ENCODE results near the gene CNPY2.
"Not testable (repeated sequence)": the region's sequence is repeated elsewhere in the genome, so short reads cannot be mapped to it uniquely, and the experiment has no call there.

CNPY2 gene

DNA sequence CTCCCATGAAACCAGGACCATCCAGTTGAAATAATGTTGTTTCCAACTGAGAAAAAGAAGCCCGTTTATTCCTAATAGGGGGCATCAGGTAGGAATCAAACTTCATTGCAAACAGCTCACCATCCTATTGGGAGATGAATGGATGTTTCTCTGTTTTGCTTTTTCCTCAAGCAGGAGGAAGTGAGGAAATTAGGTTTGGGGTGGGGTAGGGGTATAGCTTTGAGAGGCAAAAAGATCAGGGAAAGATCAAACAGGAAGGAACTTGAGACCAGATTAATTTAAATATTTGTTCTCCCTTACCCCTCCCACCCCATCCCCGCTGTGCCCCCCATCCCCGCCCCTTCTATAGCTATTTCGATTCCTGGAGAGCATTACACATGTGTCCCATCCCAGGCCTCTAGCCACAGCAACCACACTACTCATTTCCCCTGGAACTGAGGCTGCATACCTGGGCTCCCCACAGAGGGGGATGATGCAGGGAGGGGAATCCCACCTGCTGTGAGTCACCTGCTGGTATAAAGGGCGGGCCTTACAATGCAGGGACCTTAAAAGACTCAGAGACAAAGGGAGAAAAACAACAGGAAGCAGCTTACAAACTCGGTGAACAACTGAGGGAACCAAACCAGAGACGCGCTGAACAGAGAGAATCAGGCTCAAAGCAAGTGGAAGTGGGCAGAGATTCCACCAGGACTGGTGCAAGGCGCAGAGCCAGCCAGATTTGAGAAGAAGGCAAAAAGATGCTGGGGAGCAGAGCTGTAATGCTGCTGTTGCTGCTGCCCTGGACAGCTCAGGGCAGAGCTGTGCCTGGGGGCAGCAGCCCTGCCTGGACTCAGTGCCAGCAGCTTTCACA, 22.7 kb upstream of the CNPY2 start, which contains the start of gene IL23A:
Gene IL23A, plus strand, starts transcription at position 577 of the 850 bp plus-strand sequence. Its CDS starts 161 bp downstream, at position 738.
- H3K27ac ChIP-seq: no peak within 1 kb of the TSS
- no peak for TF ChIP-seq ZFX (IDR thresholded peaks at IDR 0.05)
- TF ChIP-seq, protein P1, sequence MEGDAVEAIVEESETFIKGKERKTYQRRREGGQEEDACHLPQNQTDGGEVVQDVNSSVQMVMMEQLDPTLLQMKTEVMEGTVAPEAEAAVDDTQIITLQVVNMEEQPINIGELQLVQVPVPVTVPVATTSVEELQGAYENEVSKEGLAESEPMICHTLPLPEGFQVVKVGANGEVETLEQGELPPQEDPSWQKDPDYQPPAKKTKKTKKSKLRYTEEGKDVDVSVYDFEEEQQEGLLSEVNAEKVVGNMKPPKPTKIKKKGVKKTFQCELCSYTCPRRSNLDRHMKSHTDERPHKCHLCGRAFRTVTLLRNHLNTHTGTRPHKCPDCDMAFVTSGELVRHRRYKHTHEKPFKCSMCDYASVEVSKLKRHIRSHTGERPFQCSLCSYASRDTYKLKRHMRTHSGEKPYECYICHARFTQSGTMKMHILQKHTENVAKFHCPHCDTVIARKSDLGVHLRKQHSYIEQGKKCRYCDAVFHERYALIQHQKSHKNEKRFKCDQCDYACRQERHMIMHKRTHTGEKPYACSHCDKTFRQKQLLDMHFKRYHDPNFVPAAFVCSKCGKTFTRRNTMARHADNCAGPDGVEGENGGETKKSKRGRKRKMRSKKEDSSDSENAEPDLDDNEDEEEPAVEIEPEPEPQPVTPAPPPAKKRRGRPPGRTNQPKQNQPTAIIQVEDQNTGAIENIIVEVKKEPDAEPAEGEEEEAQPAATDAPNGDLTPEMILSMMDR (conservative IDR thresholded peaks at IDR 0.05): no peak

DNA sequence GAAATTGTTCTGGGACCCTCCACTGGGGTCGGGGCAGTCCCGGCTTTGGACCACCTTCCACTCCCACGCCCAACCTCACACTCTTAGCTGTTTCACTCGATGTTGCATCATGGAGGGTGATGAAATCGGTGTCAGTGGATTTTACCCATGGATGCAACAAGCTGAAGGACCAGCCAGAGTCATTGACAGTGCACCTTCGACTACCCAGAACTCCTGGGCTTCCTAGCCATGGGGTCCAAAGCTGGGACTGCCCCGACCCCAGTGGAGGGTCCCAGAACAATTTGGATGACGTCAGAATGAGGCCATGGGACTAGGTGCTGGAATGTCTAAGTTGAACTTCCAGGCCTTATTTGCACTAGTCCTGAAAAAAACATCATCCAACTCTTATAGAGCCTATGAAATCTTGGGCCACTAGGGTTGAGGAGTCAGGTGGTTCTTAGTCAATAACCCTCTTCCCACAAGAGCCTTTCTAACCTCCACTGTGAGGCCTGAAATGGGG, 22.0 kb upstream of the CNPY2 start:
- no peak overlapping the region for H3K27ac ChIP-seq
- TF ChIP-seq, protein P1 (conservative IDR thresholded peaks at IDR 0.05): no peak
- no peak for TF ChIP-seq ZFX (IDR thresholded peaks at IDR 0.05)

DNA sequence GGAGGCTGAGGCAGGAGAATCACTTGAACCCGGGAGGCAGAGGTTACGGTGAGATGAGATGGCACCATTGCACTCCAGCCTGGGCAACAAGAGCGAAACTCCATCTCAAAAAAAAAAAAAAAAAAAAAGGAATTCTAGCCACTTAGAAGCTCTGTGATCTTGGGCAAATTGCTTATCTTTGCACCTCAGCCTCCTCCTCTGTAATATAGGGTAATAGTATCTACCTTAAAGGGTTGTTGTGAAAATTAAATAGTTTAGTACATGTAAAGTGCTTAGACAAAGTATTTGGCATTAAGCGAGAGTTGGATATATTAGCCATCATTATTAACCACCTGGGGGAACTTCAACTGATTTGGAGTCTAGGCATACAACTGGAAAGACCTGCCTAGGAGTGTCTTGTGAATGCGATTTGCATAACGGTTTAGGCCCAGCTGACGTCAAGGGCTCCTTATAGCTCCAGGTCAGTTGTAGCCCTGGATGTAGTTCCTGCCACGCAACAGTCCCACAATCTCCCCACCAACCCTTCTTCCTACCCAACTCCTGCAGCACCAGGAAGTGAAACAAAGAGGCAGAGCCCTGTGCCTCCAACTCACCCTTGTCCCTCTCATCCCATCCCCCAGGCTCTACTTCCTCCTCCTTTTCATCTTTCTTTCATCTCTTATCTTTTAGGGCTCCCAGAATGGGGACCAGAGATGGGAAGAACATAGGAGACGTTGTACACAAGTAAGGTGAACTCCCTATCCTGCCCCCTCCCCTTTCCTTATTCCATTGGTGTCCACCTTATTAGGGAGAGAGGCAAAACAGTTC, 20.8 kb upstream of the CNPY2 start:
- TF ChIP-seq, protein P1 (conservative IDR thresholded peaks at IDR 0.05): no peak
- no peak for TF ChIP-seq ZFX (IDR thresholded peaks at IDR 0.05)
- H3K27ac ChIP-seq: no peak overlapping the region

DNA sequence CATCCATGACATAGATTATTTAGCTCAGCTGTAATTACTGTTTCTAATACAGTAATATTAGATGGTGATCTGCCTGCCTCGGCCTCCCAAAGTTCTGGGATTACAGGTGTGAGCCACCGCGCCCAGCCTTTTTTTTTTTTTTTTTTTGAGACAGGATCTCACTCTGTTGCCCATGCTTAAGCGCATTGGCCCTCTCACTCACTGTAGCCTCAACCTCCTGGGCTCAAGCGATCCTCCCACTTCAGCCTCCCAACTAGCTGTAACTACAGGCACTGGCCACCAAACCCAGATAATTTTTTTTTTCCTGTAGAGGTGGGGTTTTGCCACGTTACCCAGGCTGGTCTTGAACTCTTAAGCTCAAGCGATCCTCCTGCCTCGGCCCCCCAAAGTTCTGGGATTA, 19.7 kb upstream of the CNPY2 start:
- not testable (repeated sequence) for H3K27ac ChIP-seq

DNA sequence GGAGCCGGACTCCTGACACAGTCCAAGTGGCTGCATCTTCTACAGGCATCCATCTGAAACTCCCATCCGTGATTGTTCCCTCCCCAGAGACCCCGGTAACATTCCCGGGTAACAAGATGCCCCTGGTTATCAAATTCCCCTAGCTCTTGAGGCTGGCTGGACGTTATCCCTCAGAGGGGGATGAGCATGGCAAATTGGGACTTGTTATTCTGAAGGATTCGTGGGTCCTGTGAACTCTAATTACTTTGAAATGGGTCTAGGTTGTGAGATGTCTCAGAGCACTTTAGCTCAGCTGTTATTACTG, 18.7 kb upstream of the CNPY2 start:
- peak overlapping the region; percentile 92 for H3K27ac ChIP-seq

DNA sequence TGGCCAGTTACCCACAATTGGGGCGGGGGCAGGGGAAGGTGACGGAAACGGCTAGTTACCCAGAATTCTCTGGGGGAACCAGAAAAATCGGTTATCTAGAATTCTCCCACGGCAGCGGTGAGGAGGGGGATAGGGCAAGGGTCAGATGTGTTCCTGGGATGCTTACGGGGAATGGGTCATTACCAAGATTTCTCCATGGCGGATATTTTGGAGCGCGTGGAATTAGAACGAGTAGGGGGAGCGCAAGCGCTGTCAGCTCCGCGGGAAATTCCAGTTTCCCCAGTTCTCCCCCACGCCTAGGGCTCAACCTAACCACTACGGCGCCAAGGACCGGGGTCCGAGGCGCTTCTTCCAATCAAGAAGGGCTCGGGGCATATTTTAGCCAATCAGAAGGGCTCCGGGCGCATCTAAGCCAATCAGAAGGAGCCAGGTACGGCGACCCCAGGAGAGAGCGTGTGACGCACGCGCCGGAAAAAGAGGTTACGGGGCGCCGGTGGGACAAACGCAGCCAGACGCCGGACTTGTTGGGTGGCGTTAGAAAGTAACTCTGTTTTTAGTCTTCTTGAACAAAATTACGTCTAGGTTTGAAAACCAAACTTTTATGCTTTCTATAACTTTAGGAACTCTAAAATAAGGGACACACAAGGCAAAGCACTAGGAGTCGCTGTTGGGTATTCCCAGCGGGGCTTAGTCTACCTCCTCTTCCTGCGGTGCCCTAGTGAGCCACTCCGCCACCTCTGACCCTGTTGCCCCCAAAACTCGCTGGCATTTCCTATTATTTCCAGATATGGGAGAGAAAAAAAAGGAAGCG, 18.1 kb upstream of the CNPY2 start, which contains the start of gene PAN2:
Gene PAN2, minus strand, starts transcription at position 322 of the 811 bp plus-strand sequence. CDS start 906 bp downstream, outside the sequence.
- TF ChIP-seq ZFX (IDR thresholded peaks at IDR 0.05): no peak
- TF ChIP-seq, protein P1 (conservative IDR thresholded peaks at IDR 0.05): no peak; the same call in 1 of the 2 replicates
- peak within 1 kb of the TSS; percentile 92 for H3K27ac ChIP-seq

More for the DNA sequence above, 18.7 kb upstream of the CNPY2 start:
- no peak for TF ChIP-seq ZFX (IDR thresholded peaks at IDR 0.05)
- TF ChIP-seq, protein P1 (conservative IDR thresholded peaks at IDR 0.05): no peak; the same call in 1 of the 2 replicates

DNA sequence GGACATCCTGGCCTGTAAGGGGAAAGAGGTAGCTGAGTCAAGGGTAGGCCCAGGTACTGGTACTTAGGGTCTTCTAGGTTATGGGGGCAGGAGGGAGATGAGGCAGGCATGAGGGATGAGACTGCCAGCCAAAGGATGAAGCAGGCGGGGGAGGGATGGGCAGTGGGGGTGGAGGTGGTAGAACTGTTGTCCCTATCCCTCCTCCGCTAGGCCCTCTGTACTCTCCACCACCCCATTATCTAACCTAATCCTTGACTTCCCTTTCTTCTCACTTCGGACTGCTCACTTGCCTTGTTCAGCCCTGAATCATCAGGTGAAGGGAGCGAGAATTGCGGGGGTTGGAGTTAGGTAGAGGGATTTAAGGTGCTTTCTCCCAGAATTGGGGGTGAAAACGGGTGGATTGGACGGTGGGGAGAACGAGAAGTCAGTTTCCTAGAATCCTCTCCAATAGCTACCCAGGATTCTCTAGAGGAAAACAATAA, 17.4 kb upstream of the CNPY2 start:
- peak overlapping the region; percentile 92 for H3K27ac ChIP-seq
- TF ChIP-seq, protein P1 (conservative IDR thresholded peaks at IDR 0.05): no peak
- no peak for TF ChIP-seq ZFX (IDR thresholded peaks at IDR 0.05)
